GM19438 (cell line): Measurements from ENCODE around the gene ALX1.

Source experiments
- ATAC-seq: cut with Tn5 transposase; IDR thresholded peaks from one replicate; pipeline ENCODE4 v1.9.1; 2021; ENCODE audit warnings: low read depth; ENCODE audit not compliant: unreplicated experiment

The ALX1 gene

GRCh38 chr12:85280165-85280983 is at the start of gene ALX1:
Gene ALX1, plus strand, starts transcription at chr12:85280220. Its CDS starts 42 bp downstream, at chr12:85280262.
- peak; percentile 60 for ATAC-seq

DNA sequence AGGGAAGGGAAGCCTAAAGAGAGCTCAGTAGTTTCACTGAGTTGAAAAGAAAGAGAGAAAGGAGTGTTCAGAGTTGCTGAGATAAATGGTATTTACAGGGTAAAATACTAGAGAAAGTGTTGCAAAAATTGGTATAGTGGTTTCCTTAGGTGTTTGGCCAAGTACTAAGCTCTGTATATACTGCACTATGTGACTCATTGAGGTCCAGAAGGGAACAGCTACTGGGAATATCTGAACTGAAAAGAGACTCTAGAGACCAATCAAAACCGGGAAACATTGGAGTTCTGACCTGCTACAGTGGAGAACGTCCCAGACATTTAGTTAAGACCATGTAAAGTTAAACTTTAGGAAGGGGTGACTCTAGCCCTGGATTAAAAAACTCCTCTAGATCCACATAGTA is 42.7 kb upstream of the ALX1 start:
- ATAC-seq = no peak

GRCh38 chr12:85244561-85244960 is 35.5 kb upstream of the ALX1 start:
- ATAC-seq = no peak

DNA sequence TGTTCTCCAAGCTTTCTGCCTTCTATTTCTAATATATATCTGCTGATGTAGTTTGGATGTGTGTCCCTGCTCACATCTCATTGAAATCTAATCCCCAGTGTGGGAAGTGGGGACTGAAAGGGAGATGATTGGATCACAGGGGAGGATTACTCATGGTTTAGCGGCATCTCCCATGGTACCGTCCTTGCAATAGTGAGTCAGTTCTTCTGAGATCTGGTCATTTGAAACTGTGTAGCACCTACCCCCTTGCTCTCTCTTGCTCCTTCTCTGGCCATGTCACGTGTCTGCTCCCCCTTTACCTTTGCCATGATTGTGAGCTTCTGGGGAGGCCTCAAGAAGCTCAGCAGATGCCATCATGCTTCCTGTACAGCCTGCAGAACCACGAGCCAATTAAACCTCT is 26.2 kb upstream of the ALX1 start:
- no peak for ATAC-seq

DNA sequence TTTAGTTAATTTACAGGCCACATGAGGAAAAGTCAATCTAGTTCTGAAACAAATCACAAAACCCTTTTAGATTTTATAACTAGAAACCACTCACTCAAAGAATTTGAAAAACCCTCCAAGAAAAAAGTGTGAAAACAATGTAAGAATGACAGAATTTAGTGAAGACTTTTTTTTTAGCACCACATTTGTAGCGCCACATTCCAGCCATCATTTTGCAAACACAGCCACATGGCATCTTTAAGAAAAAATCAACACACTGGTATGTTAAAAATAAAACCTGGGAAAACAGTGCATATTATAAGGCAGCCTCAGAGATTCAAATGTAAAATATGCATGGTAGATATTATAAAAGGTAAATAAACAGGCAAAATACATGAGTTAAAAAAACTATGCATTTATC is 22.3 kb upstream of the ALX1 start:
- ATAC-seq = no peak

GRCh38 chr12:85260447-85260846 is 19.6 kb upstream of the ALX1 start:
- ATAC-seq = no peak

DNA sequence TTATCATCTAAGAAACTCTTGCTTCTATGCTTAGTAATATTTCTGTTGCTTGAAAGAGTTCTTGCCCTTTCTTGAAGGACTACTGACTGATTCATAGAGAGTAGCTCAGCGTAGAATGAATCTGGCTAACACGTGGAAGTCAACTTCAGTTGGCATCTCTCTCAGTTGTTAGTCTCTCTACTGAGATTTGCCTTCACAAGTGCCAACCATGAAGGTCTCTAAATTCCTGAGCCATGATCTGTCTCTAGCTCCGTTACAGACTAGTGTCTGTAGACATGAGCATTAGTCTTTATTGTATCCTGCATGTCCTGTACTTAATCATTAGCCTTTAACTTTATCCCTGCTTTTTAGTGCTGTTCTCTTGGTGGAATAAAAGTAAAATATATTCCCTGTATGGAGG is 19.1 kb upstream of the ALX1 start:
- ATAC-seq = no peak

DNA sequence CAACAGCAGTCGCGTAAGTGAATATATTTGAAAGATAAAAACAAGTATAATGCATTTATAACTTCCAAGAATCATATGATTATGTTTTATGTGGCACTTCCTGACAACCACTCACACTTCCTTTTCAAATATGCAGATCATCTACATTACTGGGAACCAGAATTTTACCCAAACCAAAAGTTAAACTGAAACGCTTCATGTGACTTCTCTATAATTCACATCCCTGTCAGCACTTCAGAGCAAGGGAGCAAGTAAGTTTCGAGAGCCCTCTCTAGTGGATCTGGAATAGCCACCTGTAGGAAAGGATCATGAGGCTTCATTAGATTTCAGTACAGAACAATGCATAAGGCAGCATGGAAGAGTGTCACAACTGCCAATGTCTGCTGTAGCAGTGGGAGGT is 13.7 kb upstream of the ALX1 start:
- ATAC-seq = no peak

- no peak for ATAC-seq
These were observed 6.4 kb upstream of the ALX1 start for GRCh38 chr12:85273381-85274314.

DNA sequence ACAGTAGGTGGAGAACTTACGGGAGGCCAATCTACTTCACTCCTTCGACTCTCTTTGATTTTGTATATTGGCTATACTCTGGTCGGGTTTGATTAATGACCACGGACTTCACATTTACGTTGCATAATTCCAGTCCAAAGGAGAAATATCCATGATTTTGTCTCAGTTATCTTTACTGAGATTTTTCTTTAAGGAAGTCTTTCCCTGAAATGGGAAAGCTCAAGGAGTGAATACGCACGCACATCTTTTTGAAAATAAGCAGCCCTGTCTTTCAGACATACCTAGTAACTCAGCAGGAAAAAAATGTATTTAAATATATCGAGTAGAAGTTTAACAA is 5.7 kb upstream of the ALX1 start:
- ATAC-seq = no peak

- ATAC-seq = no peak
These were observed 4.6 kb upstream of the ALX1 start for GRCh38 chr12:85275374-85275773.

GRCh38 chr12:85277191-85277590 is 2.8 kb upstream of the ALX1 start:
- no peak for ATAC-seq

- no peak for ATAC-seq
These were observed 2.0 kb upstream of the ALX1 start for GRCh38 chr12:85277900-85278597.

DNA sequence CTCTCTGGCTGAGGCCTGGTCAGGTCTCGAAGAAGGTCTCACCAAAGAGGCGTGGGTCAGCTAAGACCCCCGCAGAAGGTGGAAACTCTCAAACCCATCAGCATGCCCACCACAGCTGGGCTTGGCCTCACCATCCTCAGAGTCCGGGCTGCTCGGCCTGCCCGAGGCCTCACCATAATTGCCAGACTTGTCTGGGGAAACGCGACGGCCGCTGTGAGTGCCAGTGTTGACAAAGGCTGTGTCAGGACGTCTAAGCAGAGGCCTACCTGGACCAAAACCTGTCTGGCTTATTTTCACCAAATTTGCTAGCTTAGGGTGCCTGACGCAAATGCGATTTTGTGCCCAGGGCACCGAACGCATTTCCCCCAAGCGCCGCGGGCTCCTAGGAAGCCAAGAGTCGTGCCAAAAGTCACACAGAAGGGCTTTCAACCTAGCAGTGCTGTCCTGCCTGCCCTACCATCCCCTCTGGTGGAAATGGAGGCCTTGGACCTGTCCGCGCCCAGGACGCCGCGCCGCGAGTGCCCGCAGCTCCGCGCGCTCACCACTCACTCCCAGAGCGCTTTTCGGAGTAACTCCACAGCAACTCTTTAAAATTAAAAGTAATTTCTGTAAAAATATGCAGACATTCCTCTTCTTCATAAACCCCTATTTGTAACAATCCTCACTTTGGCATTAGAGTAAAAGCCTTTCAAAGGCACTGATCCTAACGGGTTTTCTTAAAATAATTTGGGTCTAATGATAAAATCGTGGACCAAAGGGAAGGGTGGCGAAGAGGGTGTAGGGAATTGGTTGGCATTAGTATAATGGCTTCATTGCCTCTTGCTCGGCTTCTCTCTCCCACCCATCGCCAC is 1.2 kb upstream of the ALX1 start:
- no peak for ATAC-seq

- peak; percentile 25 for ATAC-seq
These were observed 413 bp upstream of the ALX1 start for GRCh38 chr12:85279449-85280164.

GRCh38 chr12:85280984-85281630 is 1.1 kb downstream of the ALX1 start:
- ATAC-seq = no peak

DNA sequence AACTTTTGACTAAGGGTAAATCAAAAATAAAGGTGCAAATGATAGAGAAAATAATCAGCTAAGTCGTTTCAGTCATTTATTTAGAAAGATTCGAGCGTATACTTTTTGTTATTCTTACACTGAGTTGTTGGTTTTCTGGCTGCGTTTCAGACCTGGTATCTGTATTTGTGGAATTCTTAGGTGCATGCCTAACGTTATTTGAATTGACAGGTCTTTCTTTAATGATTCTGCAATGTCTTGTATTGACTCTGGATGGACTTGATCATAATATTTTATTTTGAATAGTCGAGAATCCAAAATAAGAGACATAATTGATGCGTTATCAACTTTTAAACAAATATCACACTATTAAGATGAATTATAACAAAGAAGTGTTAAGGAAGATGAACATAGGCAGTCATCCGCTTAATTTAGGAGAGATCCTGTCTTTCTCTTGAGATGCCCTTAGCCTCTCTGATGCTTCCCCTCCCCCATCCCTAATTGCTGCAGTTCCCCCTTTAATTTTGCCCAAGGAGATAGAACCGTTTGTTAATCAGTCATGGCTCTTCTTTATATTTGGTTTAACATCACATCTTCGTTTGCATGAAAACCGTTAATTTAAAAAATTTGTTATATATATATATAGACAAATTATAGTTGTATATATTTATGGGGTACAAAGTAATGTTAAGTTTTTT is 1.8 kb downstream of the ALX1 start:
- no peak for ATAC-seq

GRCh38 chr12:85283560-85283959 is 3.5 kb downstream of the ALX1 start:
- no peak for ATAC-seq

- no peak for ATAC-seq
These were observed 16.3 kb downstream of the ALX1 start for GRCh38 chr12:85296362-85296761.
